Measurements from ENCODE around the gene C5AR2. TPM values are rescaled to one million over a fixed set of nuclear protein-coding genes. Genes with fewer than 3 reads are reported as not detected.
A peak's percentile ranks its signal among the peaks of the same experiment; 100 is the strongest.

The C5AR2 gene
- total RNA-seq, 1 experiment from 2014 or later = not detected

GRCh38 chr19:47305309-47305751 lies 26.6 kb upstream of the C5AR2 start:
- H3K9me3 ChIP-seq (ENCODE audit: control insufficient read depth, low read depth, low read length) = no peaks in the 10 kb centered on the region
- no peak overlapping the region for H3K9ac ChIP-seq (ENCODE audit: extremely low read depth, insufficient read length, low read length)
- no peak overlapping the region for H3K18ac ChIP-seq (ENCODE audit: insufficient read length, low read depth, low read length)
- no peak overlapping the region for H3K4me2 ChIP-seq (ENCODE audit: insufficient read depth, insufficient read length, low read length)
- H3K27me3 ChIP-seq (ENCODE audit: insufficient read depth, low read length) = no peaks in the 10 kb centered on the region
- H3T11ph ChIP-seq (ENCODE audit: low read length) = no peak overlapping the region
- H3K23ac ChIP-seq (ENCODE audit: insufficient read length, low read depth, low read length) = no peak overlapping the region
- H4K5ac ChIP-seq (ENCODE audit: insufficient read length, low read depth, low read length) = no peak overlapping the region
- no peak overlapping the region for H3K14ac ChIP-seq (ENCODE audit: insufficient read depth, low read length)
- no peak overlapping the region for H3K4ac ChIP-seq (ENCODE audit: low read depth, low read length)
- no peak overlapping the region for H2BK12ac ChIP-seq (ENCODE audit: insufficient read length, low read depth, low read length)
- no peaks in the 10 kb centered on the region for H3K36me3 Mint-ChIP-seq (ENCODE audit: insufficient read depth in 1 of 3, low read depth in 3 of 3)
- no peak overlapping the region for H4K8ac ChIP-seq (replicated peaks; ENCODE audit: insufficient read length, low read depth, low read length)
- peak; percentile 78 for DNase-seq
- no peak overlapping the region for H2AFZ ChIP-seq (ENCODE audit: low read length)
- H3K23me2 ChIP-seq (ENCODE audit: insufficient read length, low read depth, low read length, poor library complexity, severe bottlenecking) = no peaks in the 10 kb centered on the region
- H2AK5ac ChIP-seq (ENCODE audit: insufficient read length, low read length) = no peak overlapping the region
- peaks cover 7% of the 10 kb centered on the region in 2 experiments for H3K4me1 Mint-ChIP-seq
- H3K56ac ChIP-seq (ENCODE audit: insufficient read length, low read depth, low read length) = no peak overlapping the region
- no peaks in the 10 kb centered on the region for H3K4me1 ChIP-seq (ENCODE audit: insufficient read depth, low read length)
- no peaks in the 10 kb centered on the region for H3K79me2 ChIP-seq (ENCODE audit: insufficient read depth, low read length)
- H3K9me3 Mint-ChIP-seq = peaks cover 0 to 2% of the 10 kb centered on the region in 2 experiments; a peak in 2 of 5 replicates
- H3K27me3 Mint-ChIP-seq (ENCODE audit: low read depth) = peaks cover 8% of the 10 kb centered on the region
- no peak overlapping the region for H2BK120ac ChIP-seq (ENCODE audit: low read depth, low read length, poor library complexity, severe bottlenecking)
- no peak overlapping the region for H3K4me3 Mint-ChIP-seq
- no CpG with 5 or more reads among the region's 14 CpGs for WGBS (ENCODE audit: extremely low coverage, insufficient read length, low lambda C conversion rate)
- no peaks in the 10 kb centered on the region for H3K79me1 ChIP-seq (ENCODE audit: insufficient read depth, low read depth, low read length, poor library complexity, severe bottlenecking)
- no peak overlapping the region for H2BK20ac ChIP-seq (ENCODE audit: low read depth, low read length, poor library complexity, severe bottlenecking)
- H4K91ac ChIP-seq (ENCODE audit: insufficient read length, low read depth, low read length) = no peak overlapping the region
- peak; percentile 97 for TF ChIP-seq CTCF (conservative IDR thresholded peaks at IDR 0.05)
- no peak overlapping the region for H2BK15ac ChIP-seq (ENCODE audit: low read depth, low read length)
- H3K27ac Mint-ChIP-seq = no peak overlapping the region
- H4K20me1 ChIP-seq (ENCODE audit: control insufficient read depth, insufficient read depth, insufficient read length) = no peaks in the 10 kb centered on the region
- no peak overlapping the region for H3K27ac ChIP-seq (ENCODE audit: insufficient read length, low read depth, low read length)
- H2BK5ac ChIP-seq (ENCODE audit: insufficient read length, low read length) = no peak overlapping the region

Measured in H9 (cell line).